ENCODE results near the gene ELL. TPM values are rescaled to one million over a fixed set of nuclear protein-coding genes. Genes with fewer than 3 reads are reported as not detected.

ELL gene
- total and polyA plus RNA-seq, 9 of the 15 experiments (the other 6 are each of a cell fraction or from before 2014, with no cell fraction given) = 0.24 to 22.5 (median 4.1) TPM

DNA sequence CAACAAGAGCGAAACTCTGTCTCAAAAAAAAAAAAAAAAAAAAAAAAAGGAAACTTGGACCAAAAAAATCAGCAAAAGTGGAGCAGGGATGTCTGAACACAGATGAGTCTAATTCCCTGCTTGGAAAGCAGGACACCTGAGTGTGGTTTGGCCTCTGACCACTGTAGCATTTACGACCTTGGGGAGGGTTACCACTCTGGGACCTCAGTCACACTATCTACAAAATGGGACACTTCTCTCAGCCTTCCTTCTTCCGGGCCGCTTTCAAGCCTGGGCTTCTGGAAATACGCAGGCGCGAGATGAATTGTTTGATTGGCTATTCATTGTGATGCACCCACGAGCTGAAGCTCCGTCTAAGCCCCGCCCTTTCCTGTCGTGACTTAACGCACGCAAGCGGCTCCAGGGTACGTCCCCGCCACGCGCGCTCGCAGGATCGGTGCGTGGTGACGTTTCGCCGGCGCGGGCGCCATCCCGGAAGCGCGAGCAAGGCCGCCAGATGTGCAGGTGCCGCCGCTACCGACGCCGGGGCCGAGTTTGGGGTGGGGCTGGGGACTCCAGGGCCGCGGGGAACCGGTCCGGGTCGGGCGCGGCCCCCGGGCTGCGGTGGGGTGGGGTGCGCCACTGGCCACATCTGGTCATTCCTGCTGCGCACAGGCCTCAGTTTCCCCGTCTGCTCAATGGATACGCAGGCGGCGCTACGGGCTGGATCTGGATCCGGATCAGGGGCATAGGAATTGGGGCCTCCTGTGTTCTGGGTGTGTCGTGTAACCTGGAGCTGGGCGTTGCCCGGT lies 35.7 kb upstream of the ELL start, which contains the start of gene KXD1 (continued):
- TF ChIP-seq ZFX (CRISPR knock-in tag; IDR thresholded peaks at IDR 0.05) (peak; percentile 75), ARID1B (IDR thresholded peaks at IDR 0.05) (peak; percentile 26; the same call in 1 of the 2 replicates), NFIC (IDR thresholded peaks at IDR 0.05) (peak; percentile 47), DNMT1 (IDR thresholded peaks at IDR 0.05) (no peak), TEAD1 (CRISPR knock-in tag; IDR thresholded peaks at IDR 0.05) (0 out of 4 replicates have a peak, but pooled peaks of 1 of the 2 experiments have one; percentile 20), HDAC1 (IDR thresholded peaks at IDR 0.05) (peak; percentile 74 to 97; a peak in 2 of 4 replicates), TRIM28 (IDR thresholded peaks at IDR 0.05) (peak; percentile 58; the same call in 1 of the 2 replicates), GABPB1 (CRISPR knock-in tag; IDR thresholded peaks at IDR 0.05) (peak; percentile 75; the same call in 1 of the 2 replicates), KDM2B (CRISPR knock-in tag; IDR thresholded peaks at IDR 0.05) (no peak), ADNP (tag; IDR thresholded peaks at IDR 0.05) (peak; percentile 99), ZNF146 (CRISPR knock-in tag; IDR thresholded peaks at IDR 0.05; ENCODE audit: unreplicated experiment) (no peak), ZSCAN29 (IDR thresholded peaks at IDR 0.05) (peak; percentile 78), CC2D1A (IDR thresholded peaks at IDR 0.05) (peak; percentile 58), EGR1 (conservative IDR thresholded peaks at IDR 0.05) (peak; percentile 82), TARDBP (IDR thresholded peaks at IDR 0.05) (peak; percentile 98), SMARCA4 (IDR thresholded peaks at IDR 0.05) (peak; percentile 38; the same call in 1 of the 2 replicates)
- TF ChIP-seq, protein P1, sequence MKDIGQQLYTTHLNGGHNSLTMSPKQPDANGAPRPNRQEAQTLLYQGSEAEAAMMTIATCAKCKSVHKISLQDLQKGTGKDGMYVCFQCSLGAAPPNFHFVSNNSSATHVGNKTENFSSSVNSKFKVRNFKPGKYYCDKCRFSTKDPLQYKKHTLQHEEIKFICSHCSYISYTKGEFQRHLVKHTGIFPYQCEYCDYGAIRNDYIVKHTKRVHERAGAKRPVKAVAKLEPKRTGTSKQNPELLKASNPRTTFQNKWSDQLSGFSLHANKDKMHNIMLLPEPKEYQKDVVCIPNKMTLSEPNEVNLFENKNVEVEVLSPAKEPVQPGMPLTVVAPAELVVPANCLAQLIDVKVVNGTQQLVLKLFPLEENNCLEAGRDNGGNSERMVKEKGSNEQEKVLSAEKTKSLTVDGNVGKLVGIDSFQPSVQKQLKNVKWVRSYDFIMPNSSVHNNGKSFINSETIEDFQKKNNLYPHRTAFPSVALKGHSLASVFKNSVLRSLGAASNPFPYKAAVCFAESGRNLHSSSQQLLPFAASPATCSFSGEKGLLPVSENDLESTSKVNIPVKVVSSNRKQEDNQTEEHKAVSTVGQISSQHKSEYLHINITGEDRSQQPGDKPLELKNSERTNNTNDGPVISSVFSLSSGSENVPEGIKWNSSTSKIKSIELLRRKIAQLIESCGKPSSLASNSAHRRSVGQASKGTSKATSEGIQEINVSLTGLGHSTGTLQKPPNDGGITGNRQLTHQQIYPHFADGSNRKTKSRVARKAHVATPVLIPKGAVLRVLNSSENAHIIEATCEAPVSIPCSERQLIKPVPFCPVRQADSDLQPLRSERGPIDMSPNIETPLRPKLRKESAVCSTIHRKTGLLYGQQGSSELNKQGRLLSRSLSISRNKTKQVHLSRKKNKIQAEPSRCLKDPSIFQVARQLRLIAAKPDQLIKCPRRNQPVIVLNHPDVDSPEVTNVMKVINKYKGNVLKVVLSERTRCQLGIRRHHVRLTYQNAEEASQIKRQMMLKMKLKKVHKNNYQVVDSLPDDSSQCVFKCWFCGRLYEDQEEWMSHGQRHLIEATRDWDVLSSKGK (CRISPR knock-in tag; IDR thresholded peaks at IDR 0.05) = no peak
- TF ChIP-seq, protein P2, sequence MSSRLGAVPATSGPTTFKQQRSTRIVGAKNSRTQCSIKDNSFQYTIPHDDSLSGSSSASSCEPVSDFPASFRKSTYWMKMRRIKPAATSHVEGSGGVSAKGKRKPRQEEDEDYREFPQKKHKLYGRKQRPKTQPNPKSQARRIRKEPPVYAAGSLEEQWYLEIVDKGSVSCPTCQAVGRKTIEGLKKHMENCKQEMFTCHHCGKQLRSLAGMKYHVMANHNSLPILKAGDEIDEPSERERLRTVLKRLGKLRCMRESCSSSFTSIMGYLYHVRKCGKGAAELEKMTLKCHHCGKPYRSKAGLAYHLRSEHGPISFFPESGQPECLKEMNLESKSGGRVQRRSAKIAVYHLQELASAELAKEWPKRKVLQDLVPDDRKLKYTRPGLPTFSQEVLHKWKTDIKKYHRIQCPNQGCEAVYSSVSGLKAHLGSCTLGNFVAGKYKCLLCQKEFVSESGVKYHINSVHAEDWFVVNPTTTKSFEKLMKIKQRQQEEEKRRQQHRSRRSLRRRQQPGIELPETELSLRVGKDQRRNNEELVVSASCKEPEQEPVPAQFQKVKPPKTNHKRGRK (tag; IDR thresholded peaks at IDR 0.05) = no peak
- TF ChIP-seq, protein P3, sequence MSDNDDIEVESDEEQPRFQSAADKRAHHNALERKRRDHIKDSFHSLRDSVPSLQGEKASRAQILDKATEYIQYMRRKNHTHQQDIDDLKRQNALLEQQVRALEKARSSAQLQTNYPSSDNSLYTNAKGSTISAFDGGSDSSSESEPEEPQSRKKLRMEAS (CRISPR knock-in tag; IDR thresholded peaks at IDR 0.05) = peak; percentile 83
- TF ChIP-seq, protein P4, sequence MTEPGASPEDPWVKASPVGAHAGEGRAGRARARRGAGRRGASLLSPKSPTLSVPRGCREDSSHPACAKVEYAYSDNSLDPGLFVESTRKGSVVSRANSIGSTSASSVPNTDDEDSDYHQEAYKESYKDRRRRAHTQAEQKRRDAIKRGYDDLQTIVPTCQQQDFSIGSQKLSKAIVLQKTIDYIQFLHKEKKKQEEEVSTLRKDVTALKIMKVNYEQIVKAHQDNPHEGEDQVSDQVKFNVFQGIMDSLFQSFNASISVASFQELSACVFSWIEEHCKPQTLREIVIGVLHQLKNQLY (CRISPR knock-in tag; conservative IDR thresholded peaks at IDR 0.05) = no peak
- TF ChIP-seq, protein P5, sequence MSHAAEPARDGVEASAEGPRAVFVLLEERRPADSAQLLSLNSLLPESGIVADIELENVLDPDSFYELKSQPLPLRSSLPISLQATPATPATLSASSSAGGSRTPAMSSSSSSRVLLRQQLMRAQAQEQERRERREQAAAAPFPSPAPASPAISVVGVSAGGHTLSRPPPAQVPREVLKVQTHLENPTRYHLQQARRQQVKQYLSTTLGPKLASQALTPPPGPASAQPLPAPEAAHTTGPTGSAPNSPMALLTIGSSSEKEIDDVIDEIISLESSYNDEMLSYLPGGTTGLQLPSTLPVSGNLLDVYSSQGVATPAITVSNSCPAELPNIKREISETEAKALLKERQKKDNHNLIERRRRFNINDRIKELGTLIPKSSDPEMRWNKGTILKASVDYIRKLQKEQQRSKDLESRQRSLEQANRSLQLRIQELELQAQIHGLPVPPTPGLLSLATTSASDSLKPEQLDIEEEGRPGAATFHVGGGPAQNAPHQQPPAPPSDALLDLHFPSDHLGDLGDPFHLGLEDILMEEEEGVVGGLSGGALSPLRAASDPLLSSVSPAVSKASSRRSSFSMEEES (CRISPR knock-in tag; IDR thresholded peaks at IDR 0.05) = no peak
